ENCODE results near the gene RBM5.

Gene RBM5

DNA sequence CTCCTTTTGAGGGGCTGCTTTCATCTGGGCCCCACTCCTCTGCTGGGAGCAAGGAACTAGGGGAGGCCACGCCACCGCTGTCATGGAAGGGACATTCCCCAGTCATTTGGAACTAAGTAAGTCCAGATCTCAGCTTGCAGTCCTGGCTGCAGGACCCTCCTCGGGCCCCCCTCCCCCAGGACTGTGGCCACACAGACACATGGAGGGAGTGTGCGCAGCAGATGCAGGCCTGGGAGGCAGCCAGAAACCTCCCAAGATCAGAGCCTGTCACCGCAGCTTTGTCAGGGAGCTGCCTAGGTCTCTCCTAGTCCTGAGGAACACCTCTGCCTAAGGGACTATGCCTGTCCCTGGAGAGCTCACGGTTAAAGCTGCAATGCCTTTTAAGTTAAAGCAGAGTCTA lies 59.1 kb downstream of the RBM5 start:
- no peak for DNase-seq
- H3K36me3 ChIP-seq, result no peaks in the 10 kb centered on the region
- intact Hi-C loops (cut with DNase I; ENCODE audit: low total_unique reads), result no loop called here
- no peak overlapping the region for H3K27ac ChIP-seq
- TF ChIP-seq, protein P1, sequence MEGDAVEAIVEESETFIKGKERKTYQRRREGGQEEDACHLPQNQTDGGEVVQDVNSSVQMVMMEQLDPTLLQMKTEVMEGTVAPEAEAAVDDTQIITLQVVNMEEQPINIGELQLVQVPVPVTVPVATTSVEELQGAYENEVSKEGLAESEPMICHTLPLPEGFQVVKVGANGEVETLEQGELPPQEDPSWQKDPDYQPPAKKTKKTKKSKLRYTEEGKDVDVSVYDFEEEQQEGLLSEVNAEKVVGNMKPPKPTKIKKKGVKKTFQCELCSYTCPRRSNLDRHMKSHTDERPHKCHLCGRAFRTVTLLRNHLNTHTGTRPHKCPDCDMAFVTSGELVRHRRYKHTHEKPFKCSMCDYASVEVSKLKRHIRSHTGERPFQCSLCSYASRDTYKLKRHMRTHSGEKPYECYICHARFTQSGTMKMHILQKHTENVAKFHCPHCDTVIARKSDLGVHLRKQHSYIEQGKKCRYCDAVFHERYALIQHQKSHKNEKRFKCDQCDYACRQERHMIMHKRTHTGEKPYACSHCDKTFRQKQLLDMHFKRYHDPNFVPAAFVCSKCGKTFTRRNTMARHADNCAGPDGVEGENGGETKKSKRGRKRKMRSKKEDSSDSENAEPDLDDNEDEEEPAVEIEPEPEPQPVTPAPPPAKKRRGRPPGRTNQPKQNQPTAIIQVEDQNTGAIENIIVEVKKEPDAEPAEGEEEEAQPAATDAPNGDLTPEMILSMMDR (IDR thresholded peaks at IDR 0.05), result no peak
- no peaks in the 10 kb centered on the region for H3K27me3 ChIP-seq
- peaks cover 0 to 27% (median 7%) of the 10 kb centered on the region in 4 donors for H3K4me1 ChIP-seq
- H3K4me3 ChIP-seq, result no peak overlapping the region
- no peaks in the 10 kb centered on the region for H3K9me3 ChIP-seq

DNA sequence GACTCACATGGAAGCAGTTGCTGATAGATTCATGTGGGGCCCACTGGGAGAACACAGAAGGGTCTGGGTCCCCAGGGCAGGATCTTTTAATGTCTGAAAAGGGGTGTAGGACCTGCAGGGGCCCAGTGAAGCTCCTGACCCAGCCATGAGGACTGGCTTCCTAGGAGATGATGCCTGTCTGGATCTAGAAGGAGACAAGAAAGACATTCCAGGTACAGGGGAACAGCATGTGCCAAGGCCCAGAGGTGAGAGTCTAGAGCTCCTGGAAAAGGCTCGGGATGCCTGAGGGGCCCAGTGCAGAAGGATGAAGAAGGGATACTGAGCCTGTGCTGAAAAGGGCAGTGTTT lies 61.7 kb downstream of the RBM5 start:
- no peak for DNase-seq
- H3K27ac ChIP-seq, result peak overlapping the region in 1 of 2 donors; percentile 24
- peaks cover 0 to 38% (median 13%) of the 10 kb centered on the region in 4 donors for H3K4me1 ChIP-seq
- no peaks in the 10 kb centered on the region for H3K36me3 ChIP-seq
- no peaks in the 10 kb centered on the region for H3K9me3 ChIP-seq
- H3K27me3 ChIP-seq, result no peaks in the 10 kb centered on the region
- TF ChIP-seq, protein P1 (IDR thresholded peaks at IDR 0.05), result no peak
- intact Hi-C loops (cut with DNase I; ENCODE audit: low total_unique reads), result no loop called here
- H3K4me3 ChIP-seq, result no peak overlapping the region

DNA sequence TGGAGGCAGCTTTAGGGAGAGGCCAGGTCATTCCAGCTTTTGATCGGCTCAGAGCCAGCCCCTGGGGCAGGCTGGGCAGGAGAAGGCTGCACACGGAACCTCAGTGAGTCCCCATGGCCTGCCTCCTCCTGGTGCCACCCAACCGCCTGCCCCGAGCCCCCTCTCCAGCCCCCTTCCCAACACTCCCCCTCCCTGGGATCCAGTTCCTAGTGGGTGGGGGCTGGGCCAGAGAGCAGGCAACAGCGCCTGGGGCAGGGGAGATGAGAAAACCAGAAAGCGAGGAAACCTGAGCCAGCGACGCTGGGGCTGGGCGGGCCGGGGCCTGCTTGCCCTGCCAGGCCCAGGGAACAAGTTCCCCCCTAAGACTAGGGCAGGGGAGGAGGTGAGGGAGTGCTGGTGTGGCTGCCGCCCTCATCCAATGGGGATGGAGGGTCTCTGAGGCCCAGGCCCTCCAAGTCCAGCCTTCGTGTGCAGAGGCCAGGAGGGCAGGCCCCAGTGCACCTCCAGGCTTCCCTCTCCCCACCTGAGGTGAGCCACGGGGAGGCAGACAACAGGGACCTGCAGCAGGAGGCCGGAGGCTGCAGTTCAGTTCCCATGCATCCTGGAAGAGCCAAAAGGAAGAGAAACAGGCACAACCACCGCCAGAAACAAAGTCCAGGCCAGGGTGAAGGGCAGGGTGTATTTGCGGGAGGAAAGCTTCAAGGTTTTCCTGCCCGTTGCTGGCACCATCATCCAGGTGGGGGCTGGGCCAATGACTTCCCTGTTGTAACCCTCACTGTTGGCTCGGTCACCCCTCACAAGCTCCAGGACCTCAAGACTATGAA lies 62.4 kb downstream of the RBM5 start:
- no peak for DNase-seq
- intact Hi-C loops (cut with DNase I; ENCODE audit: low total_unique reads), result no loop called here
- Histone ChIP-seq H3K4me3 (no peak overlapping the region), H3K4me1 (peaks cover 0 to 45% (median 20%) of the 10 kb centered on the region in 4 donors), H3K27me3 (no peaks in the 10 kb centered on the region), H3K36me3 (no peaks in the 10 kb centered on the region), H3K9me3 (no peaks in the 10 kb centered on the region), H3K27ac (peak overlapping the region in 1 of 2 donors; percentile 24)
- TF ChIP-seq, protein P1 (IDR thresholded peaks at IDR 0.05), result no peak

DNA sequence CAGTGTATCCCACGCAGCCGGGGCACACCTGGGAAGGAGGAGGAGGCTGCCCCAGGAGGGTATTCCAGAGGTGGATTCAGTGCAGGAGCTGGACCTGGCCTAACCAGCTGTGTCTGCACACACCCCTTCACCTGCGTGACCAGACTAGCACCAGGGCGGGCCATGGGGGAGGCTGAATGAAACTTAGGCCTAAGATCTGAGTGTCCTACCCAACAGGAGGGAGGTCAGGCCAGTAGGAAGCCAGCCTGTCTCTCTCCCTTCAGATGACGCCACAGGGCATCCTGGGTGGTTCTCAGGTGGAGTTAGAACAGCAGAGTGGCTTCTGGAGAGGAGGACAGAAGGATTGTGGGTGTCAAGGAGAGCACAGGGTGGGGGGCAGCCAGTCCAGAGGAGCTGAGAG lies 63.0 kb downstream of the RBM5 start:
- no peaks in the 10 kb centered on the region for H3K9me3 ChIP-seq
- no peaks in the 10 kb centered on the region for H3K36me3 ChIP-seq
- intact Hi-C loops (cut with DNase I; ENCODE audit: low total_unique reads), result no loop called here
- TF ChIP-seq, protein P1 (IDR thresholded peaks at IDR 0.05), result no peak
- no peaks in the 10 kb centered on the region for H3K27me3 ChIP-seq
- DNase-seq, result no peak
- no peak overlapping the region for H3K27ac ChIP-seq
- no peak overlapping the region for H3K4me3 ChIP-seq
- H3K4me1 ChIP-seq, result peaks cover 0 to 52% (median 26%) of the 10 kb centered on the region in 4 donors

DNA sequence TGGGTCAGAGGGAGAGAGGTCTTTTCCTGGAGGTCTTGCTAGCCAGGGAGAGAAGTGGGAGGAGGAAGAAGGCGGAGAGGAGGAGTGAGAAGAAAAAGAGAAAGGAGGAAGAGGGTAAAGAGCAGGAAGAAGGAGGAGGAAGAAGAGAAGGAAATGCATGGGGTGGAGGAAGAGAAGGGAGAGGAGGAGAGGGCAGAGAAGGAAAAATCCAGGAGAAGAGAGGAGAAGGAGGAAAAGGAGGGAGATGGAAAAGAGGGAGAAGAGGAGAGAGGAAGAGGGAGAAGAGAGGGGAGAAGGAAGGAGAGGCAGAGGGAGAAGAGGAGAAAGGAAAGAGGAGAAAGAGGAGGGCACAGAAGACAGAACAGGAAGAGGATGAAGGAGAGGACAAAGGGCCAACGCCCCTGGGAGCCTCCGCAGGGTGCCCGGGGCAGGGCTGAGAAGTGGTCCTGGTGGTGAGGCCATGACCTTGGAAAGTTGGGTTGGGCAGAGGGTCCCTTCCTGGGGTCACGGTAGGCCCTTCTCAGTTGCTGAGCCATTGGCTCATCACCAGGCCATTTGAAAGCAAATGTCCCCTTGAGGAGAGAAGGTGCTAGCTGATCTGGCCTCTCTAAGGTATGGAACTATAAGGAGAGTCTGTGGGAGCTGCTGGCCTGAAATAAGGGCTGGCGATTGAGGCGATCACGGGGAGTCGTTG lies 65.2 kb downstream of the RBM5 start:
- Histone ChIP-seq H3K4me3 (peak overlapping the region; percentile 54 to 58), H3K27ac (peak overlapping the region in 1 of 2 donors; percentile 10), H3K36me3 (no peaks in the 10 kb centered on the region), H3K9me3 (no peaks in the 10 kb centered on the region), H3K27me3 (no peaks in the 10 kb centered on the region), H3K4me1 (peaks cover 0 to 72% (median 47%) of the 10 kb centered on the region in 4 donors)
- no peak for DNase-seq
- intact Hi-C loops (cut with DNase I; ENCODE audit: low total_unique reads), result no loop called here
- TF ChIP-seq, protein P1 (IDR thresholded peaks at IDR 0.05), result no peak

Data from tibial artery (tissue), 4 donors.